GM12892 (cell line): ENCODE data around the gene APBB1IP.

Experiments
- POLR2A ChIP-seq: IDR thresholded peaks from 2 replicates; pipeline ENCODE4 v1.6.1; 2011; ENCODE audit warnings: low read depth, low read length, control low read depth
- POLR2AphosphoS5 ChIP-seq: IDR thresholded peaks from 2 replicates; pipeline ENCODE4 v1.6.1; 2011; ENCODE audit warnings: low read depth, low read length, control low read depth

GRCh38 chr10:26554246-26554645, 116.1 kb downstream of the APBB1IP start:
- TF ChIP-seq POLR2AphosphoS5 (no peak), POLR2A (no peak)
